ENCODE data around the gene TAF10.

Gene TAF10

DNA sequence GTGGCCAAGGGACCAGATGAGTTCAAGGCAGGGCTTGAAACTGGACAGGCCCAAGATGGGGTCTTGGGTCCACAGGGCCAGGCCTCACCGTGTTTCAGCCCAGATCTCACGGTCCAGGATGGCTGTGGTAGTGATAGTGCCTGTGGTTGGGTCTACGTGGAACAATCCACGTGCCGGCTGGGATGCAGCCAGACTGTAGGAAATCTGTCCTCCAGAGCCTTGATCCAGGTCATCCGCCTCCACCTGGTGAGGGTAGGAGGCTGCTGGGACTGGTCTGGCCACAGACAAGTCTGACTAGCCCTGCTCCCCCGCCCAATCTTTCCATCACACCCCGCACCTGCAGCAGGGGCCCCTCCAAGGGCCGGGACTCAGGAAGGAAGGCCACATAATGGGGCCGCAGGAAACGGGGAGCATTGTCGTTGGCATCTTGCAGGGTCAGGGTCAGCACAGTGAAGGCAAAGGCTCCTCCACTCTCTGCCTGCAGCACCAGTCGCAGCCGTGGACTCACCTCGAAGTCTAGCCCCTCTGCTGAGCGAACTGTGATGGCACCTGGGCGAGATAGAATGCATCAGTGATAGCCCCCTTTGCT, 13.9 kb upstream of the TAF10 start:
- no peak for DNase-seq

DNA sequence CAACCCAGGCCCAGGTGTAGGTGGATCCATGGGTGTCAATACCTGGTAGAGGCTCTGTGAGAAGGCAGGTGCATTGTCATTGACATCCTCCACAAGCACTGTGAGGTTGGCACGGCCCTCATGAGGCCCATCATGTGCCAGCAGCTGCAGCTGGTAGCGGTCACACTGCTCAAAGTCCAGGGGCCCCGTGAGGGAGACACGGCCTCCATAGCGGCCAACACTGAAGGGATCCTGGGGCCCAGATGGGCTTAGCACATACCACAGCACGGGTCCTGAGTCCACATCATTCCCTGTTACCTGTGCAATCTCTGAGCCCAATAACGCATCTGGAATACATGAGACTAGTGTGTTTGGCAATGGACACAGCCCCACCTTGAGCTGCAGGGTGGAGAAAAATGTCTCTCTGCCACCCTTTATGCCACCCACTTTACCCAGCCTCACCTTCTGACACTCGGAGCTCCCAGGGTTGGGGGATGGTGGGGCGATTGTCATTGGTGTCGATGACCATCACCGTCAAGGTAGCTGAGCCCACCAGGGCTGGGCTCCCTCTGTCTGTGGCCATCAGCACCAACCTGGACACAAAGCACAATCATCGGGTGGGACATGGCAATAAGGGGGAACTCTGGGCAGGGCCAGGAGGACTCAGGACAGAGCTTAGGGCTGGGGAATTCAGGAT, 13.3 kb upstream of the TAF10 start:
- DNase-seq = no peak

DNA sequence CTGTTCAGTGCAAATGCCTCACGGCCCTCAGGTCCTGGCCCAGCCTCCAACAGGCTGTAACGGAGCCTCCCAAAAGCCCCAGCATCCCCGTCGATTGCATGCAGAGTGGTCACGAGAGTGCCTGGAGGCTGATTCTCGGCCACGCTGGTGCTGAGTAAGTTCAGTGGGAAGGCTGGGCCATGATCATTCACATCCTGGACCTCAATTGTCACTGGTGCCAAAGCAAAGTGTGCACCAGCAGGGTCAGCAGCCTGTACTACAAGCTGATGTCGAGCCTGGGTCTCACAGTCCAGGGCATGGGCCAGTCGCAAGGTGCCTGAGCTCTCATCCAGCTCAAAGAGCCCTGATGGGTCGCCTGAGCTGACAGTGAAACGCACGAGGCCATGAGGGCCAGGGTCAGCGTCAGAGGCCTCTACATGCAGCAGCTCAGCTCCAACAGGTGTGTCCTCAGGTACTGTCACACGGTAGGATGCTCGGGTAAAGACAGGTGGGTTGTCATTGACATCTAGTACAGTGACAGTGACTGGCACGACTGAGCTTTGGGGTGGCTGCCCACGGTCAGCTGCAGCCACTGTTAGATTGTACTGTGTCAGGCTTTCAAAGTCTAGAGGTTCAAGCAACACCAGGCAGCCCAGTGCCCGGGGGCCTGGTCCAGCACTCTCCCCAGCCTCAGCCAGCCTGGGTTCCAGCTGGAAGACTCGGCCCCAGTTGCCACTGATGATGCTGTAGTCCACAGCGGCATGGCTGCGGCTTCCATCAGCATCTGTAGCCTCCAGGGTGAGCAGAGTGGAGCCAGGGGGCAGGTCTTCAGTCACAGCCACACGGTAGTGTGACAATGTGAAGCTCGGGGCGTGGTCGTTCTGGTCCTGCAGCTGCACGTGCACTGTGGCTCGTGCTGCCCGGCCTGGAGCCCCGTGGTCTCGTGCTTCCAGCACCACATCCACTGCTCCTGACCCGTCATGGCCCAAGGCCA, 11.7 kb upstream of the TAF10 start:
- no peak for DNase-seq

DNA sequence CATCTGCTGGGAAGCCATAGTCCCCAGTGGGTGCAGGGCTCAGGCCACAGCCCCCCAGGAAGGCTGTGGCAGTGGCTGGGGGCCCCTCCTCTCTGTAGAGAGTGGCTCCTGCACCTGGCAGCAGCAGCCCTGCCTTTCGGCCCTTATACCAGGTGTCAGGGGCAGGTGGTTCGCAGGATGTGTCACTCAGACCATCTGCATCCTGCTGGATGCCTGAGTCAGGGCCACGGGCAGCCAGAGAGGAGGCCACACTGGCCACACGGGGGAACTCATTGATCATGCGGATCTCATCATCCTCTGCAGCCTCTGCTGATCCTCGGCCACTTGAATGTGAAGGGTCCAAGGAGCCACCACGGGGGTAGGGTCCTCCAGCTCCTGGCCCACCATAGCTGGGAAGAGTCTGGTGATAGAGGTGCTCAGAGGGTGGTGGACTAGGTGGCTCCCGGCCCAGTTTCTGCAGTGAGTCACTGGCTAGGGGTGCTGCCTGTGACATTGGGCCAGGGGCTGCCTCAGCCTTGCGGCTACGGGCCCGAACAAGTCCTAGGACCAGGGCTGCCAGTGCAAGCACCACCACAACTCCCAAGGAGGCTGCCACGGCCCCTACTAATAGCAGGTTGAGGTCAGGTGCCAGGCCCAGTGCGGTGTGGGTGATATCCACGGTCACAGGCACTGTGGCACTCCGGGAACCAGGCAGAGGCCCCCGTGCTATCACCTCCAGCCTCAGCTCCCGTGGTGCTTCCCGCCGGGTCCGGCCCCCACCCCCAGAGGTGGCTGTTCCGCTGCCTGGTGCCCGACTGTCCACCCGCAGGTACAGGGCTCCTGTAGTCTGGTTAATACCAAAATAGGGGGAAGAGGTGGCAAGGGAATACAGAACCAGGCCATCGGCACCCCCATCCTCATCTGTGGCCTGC, 10.5 kb upstream of the TAF10 start:
- no peak for DNase-seq

DNA sequence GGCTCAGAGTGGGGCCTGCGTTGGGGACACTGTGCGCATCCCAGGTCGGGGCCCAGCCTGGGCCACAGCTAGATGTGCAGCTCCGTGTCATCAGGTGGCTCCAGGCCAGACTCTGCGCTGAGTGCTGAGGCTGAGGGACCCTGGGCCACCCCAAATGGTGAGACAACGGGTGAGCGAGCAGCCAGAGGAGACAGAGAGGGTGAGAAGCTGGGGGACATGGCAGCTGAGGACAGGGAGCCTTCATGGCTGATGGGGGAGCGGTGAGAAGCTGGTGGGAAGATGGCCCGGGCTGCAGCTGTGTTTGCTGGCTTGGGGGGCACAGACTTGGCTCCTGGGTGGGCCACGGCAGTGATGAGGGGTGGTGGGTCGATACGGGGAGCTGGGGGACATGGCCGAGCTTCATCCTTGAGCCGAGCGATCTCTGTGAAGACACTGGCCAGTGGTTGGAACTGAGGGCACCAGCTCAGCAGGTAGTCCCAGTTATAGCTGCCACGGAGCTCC, 9.7 kb upstream of the TAF10 start:
- no peak for DNase-seq

DNA sequence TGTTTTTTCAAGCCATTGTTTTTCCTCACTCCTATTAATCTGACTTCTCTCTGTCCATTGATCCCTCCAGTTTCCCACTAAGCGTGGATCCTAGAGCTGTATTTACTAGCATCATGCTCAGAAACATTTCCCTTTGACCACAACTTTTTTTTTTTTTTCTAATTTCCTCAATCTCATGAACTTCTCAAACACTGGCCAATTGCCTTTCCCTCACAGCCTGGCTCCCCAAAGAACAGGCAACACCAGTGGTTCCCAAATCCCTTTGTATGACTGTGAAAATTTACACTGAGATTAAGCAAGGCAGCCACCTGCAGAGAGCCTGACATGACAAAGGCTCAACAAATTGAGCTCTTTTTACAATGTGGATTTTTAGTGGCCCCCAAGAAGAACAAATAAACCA, 8.6 kb upstream of the TAF10 start:
- DNase-seq = no peak

DNA sequence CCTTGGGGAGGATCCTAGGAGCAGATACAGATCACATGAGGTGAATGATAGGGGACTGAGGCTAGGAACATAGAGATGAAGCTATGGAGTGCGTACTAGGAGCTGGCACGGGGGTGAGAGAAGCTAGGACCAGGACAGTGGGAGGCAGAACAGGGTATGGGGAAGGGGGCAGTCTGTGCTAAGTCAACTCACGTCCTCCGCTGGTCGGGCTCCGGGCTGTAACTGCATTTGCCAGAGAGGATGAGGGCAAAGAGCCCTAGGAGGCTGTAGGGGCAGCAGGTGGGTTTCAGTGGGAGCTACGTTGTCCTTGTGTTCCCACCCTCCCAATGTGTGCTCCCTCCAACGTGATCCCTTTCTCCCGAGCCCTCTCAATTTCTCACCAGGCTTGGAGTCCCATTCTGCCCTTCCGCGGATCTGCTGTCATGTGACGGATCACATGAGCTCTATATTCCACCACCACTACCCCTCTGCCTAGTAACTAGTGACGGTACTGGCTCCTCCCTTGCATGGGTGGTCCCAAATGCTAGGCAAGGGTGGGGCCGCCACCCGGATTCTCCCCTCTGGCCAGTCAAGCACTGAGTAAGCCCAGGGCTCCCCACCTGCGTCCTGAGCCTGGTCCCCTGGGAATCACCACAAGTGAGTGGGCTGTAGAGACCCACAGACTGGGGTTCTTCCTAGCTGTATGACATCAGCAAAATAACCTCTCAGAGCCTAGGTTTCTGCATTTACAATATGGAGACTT, 7.2 kb upstream of the TAF10 start, which contains the start of gene TPP1:
Gene TPP1, minus strand, starts transcription at position 419 of the 742 bp plus-strand sequence. Its CDS starts 22 bp downstream, at position 397.
- peak; percentile 48 to 99 (median 92) for DNase-seq

DNA sequence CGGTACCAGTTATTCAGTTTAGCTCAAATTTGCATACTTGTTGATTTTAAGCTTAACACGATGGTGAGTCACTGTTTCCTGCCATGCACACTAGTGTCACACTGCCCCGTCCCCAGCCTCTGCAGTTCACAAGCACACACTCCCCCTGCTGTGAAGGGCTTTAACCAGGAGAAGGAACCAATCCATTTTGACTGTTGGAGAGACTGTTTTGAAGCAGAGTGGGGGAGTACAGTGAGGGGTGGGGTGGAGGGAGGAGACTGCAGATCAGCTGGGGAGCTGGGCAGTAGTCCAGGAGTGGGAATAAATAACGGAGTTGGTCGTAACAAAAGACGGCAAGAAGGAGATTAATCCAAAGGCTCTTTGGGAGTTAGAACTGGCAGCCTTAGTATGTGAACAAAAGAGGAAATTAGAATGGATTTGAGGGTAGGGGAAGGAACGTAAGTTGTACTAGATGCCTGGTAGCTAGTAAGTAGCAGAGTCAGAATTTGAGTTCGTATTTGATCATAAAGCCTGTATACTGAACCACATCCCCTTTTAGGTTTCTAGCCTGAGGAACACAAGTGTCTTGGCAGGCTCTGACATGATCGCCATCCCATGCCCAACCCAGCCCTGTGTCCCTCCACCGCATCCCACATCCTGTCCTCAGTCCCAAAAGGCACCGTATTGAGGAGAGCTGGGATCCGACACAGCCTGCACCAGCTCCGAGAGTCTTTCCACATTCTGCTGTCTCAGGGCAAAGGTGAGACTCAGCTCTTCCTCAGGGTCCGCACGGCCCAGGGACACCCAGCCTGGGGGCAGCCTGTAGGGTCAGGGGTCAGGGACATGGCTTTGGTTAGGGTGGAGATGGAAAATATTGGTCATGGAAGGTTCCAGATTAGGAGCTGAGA, 6.3 kb upstream of the TAF10 start:
- peak in 47 of 56 donors; percentile 15 to 74 (median 48) for DNase-seq

DNA sequence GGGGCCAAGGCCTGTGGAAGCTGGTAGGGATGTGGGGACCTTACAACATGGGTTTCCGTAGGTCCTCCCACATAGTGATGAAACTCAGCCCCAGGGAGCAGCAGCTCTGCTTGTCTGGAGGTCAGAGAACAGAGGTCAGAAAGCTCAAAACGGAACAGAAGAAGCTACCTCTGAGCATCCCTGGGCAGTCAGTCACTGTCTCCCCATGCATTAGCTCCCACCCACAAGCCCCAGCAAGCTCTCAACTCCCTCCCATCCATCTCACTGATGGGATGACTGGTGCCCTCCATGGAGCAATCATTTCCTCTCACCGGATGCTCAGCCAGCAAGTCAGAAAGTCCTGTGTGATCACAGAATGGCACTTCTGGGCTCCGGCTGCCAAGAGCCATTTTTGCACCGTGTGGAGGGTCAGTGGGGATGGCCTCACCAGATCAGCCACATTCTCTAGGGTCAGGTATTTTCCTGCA, 5.3 kb upstream of the TAF10 start:
- DNase-seq = no peak

DNA sequence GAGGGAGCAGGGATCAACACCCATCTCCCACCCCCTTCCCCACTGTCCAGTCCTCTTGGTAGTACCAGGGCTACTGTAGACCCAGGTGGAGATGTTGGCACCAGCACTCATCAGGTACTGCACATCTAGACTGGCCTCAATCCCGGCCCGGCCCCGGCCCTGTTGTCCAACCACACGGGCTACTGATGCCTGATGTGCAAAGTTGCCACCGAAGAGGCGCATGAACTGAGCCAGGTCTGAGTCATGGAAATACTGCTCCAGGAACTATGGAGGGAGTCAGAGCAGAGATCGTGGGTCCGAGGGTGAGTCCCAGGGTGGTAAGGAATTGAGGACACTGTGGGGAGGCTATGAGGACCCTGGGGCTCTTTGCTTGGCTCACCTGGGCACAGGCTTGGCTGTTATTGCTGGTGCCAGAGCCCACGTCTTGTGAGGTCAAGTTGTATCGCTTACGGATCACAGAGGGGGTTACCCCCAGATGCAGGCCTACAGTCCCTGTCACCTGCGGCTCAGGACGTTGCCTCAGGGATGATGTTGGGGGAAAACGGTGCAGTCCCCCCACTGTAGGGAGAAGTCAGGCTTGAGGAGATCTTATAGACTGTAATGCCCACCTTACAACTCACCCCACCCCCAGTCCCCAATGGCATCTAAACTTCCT, 4.7 kb upstream of the TAF10 start:
- DNase-seq = no peak

DNA sequence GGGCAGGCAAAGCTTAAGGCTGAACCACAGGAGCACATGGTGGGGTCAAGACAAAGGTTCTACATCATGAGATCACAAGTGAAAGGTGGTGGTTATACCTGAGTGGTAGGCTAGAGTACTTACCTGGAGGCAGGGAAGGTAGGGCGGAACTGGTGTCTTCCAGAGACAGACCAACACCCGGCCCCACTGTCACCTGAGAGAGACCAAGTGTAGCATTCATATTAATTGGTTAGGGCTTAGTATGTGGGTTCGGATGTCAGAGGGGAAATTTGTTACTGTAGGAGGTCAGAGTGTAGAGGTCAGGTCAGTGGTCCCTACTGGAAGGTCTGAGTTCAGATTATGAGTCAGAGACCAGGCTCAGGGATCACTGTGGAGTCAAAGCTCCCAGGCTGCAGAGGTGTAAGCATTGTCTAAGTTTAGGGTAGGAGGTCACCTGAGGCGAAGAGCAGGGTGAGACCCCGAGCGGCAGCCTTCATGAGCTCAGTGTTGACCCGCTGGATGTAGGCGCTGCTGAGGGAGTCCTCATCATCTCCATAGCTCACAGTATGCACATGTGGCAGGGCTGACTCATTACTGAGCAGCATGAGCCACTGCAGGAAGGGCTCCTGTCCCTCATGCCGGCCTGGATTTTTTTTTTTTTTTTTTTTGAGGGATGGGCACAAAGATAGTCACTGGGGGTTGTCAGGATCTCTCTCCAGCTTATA, 4.0 kb upstream of the TAF10 start:
- no peak for DNase-seq

DNA sequence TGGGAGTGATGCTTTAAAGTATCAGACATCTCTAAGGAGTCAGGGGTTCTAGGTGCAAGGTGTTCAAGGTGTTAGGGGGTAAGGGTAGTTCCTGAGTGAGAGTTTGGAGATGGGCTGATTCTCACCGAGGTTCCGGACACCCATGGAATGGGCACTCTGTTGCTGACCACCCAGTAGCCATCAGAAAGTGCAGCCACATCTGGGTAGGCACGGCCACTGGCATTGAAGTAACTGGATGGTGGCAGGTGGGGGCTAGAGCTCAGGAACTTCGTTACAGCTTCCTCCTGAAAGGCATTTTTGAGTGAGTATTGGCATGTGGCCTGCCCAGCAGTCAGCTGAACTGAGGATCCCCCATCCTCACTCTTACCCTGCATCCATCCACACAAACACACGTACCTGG, 3.0 kb upstream of the TAF10 start:
- DNase-seq = no peak

DNA sequence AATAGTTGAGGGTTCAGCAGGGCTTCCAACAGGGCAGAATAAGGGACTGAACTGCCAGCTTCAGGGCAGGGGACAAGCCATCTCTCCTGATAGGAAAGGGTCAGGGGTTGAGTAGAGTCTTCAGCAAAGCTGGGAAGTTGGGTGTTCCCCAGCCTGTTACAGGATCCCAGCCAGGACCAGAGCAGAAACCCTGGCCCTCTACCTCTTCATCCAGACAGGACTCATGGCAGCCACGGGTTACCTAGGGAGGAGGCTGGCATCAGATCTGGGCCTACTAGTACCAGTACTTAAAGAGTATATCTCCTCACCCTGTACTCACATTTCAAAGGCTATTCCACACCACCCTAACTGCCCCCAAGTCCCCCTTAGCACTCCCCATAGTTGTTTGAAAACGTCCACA, 2.4 kb upstream of the TAF10 start:
- no peak for DNase-seq

DNA sequence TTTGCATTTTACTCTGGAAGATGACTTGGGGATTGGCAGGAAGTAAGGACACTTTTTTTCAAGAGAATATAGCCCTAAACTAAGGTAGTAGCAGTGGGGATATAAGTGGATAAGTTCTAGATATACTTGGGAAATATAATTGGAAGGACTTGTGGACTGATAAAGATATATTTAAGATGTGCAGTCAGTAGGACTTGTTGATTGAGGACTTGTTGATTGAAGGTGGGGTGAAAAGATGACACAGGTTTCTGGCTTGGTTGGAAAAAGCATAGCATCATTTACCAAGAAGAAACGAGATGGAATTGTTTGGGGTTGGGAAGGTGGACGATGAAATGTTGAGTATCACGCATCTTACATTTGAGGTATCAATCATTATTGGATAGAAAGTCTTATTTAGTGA, 1.5 kb upstream of the TAF10 start:
- no peak for DNase-seq

DNA sequence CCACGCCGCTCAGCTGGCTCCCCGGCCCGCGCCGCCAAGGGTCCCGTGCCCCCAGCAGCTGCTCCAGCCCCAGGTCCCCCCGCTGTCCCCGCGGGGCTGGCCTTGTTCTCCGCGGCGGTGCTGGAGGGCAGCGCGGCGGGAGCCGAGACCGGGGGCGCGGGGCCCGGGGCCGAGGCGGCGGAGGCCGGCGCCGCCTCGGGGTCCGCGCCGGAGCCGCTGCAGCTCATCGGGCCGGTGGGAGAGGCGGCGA, 128 bp downstream of the TAF10 start:
- peak in 1 of 56 donors; percentile 54 for DNase-seq

DNA sequence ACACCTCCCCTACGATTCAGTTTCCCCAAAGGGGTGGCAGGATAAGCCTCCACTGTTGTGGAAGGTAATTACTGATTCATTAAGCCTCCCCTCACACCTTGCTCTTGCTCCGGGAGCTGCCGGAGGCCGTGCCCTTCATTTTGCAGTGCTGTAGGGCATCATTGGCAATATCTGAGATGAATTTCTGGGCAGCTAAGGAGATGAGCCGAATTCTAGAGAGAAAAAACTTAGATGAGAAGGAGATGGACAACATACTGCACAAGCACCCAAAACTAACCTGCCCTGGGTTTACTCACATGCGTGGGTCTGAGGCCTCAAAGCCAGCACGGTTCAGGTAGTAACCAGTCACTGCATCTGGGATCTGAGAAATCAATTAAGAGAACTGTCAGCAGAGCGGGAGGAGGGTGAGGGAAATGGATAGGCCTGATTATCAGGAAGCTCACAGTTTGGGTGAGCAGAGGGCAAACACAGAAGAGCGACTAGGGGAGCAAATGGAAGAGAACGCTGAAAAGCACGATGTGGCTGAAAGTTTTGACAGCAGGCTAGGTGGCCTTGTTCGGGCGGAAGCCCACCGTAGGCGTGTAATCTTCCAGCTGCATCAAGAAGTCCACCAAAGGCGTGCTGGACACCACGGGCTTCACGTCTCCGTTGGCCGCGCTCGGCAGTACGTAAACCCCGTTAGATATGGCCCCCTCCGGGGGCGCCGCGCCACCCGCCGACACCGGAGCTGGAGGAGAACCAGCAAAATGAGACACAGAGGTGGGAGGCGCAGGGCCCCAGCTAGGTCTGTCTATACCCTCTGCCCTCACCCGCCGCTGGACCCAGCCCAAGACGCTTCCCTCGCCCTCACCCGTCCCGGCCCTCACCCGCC, 689 bp downstream of the TAF10 start:
- peak in 18 of 56 donors; percentile 28 to 75 (median 56) for DNase-seq

DNA sequence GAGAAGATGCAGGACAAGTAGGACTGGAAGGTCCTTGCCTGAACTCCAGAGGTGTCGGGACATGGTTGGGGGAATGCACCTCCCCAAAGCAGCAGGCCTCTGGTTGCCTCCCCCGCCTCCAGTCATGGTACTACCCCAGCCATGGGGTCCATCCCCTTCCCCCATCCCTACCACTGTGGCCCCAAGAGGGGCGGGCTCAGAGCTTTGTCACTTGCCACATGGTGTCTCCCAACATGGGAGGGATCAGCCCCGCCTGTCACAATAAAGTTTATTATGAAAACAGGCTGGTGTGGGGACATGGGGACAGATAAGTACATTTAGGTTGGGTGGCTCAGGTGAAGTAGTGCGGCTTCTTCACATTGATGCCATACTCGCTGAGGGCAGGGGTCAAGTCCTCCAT, 1.4 kb downstream of the TAF10 start:
- DNase-seq = no peak

All from amygdala (tissue), 56 donors.